Smooth muscle cell (in vitro differentiated cells): ENCODE results near the gene CCNK. TPM values are rescaled to one million over a fixed set of nuclear protein-coding genes. Genes with fewer than 3 reads are reported as not detected.

ENCODE experiments used
- DNase-seq: peaks from one replicate; lab custom pipeline; 2025; ENCODE audit not compliant: unreplicated experiment; lab: John Stamatoyannopoulos, UW
- H2AFZ ChIP-seq: fragments of 200-600 bp; sonication (generic); 2 replicates; pipeline ENCODE4 v1.6.0; 2016; ENCODE audit warnings: antibody characterized with exemption, low read depth, mild to moderate bottlenecking
- H3F3A ChIP-seq: fragments of 200-600 bp; sonication (generic); 2 replicates; pipeline ENCODE4 v1.6.0; 2017; ENCODE audit warnings: antibody characterized with exemption, low read depth
- H3K27ac ChIP-seq: fragments of 200-600 bp; sonication (generic); 2 replicates; pipeline ENCODE4 v1.5.1; 2016; ENCODE audit warnings: low read depth, mild to moderate bottlenecking
- H3K27me3 ChIP-seq: fragments of 200-600 bp; sonication (generic); 2 replicates; pipeline ENCODE4 v1.6.1; 2016; ENCODE audit warnings: low read depth, mild to moderate bottlenecking
- H3K36me3 ChIP-seq: fragments of 200-600 bp; sonication (generic); 2 replicates; pipeline ENCODE4 v1.5.1; 2016; ENCODE audit warnings: low read depth
- H3K4me1 ChIP-seq: fragments of 200-600 bp; sonication (generic); 2 replicates; pipeline ENCODE4 v1.5.1; 2016; ENCODE audit warnings: low read depth
- H3K4me2 ChIP-seq: fragments of 200-600 bp; sonication (generic); 2 replicates; pipeline ENCODE4 v1.6.0; 2016; ENCODE audit warnings: mild to moderate bottlenecking
- H3K4me3 ChIP-seq: fragments of 200-600 bp; sonication (generic); 2 replicates; pipeline ENCODE4 v1.5.1; 2016; ENCODE audit warnings: mild to moderate bottlenecking
- H3K79me2 ChIP-seq: fragments of 200-600 bp; sonication (generic); 2 replicates; pipeline ENCODE4 v1.6.0; 2016; ENCODE audit warnings: low read depth, mild to moderate bottlenecking
- H3K9ac ChIP-seq: fragments of 200-600 bp; sonication (generic); 2 replicates; pipeline ENCODE4 v1.6.0; 2016; ENCODE audit warnings: low read depth
- H3K9me3 ChIP-seq: fragments of 200-600 bp; sonication (generic); replicated peaks from 2 replicates; pipeline ENCODE4 v1.5.1; 2016; ENCODE audit warnings: low read depth
- H4K20me1 ChIP-seq: fragments of 200-600 bp; sonication (generic); 2 replicates; pipeline ENCODE4 v1.6.0; 2016; ENCODE audit warnings: low read depth
- WGBS: methylation state at CpG from one replicate; pipeline ENCODE4 v1.1.7; 2016; ENCODE audit warnings: low lambda C conversion rate; 5-methylcytosine and 5-hydroxymethylcytosine counted together
- polyA plus RNA-seq: library from polyadenylated mRNA; unstranded; fragments of >200 nt; fragmentation: Nextera tagmentation; extraction: Ambion mirVana; gene quantifications from 2 replicates; pipeline ENCODE4 v1.2.1, GENCODE V29; 2016
- total RNA-seq: library from RNA; depleted of rRNA; stranded (reverse); fragments of >200 nt; gene quantifications from 2 replicates; pipeline ENCODE4 v1.2.3, GENCODE V29; 2014
- TF ChIP-seq, protein P1 (sequence below): fragments of 200-600 bp; sonication (generic); IDR thresholded peaks from 2 replicates; pipeline ENCODE4 v1.5.1; 2017; ENCODE audit warnings: borderline replicate concordance, mild to moderate bottlenecking, antibody characterized with exemption; ENCODE audit not compliant: insufficient read depth, poor library complexity, severe bottlenecking

The CCNK gene
- total and polyA plus RNA-seq, 2 experiments from 2014 or later: 14.6 to 32.9 TPM

DNA sequence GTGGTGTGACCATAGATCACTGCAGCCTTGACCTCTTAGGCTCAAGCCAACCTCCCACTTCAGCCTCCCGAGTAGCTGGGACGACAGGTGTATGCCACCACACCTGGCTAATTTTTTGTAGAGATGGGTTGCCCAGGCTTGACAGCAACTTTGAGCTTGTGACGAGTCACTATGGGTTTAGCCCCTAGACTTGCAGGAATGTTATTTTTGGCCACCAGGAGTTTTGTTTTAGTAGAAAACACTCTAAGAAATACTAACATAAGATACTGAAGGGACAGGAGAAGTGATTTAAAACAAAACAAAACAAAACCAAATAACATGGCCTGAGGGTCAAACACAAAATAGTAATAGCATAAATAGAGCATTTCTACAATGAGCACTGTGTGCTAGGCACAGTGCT is 27.0 kb upstream of the CCNK start:
- H3F3A ChIP-seq: no peaks in the 10 kb centered on the region
- TF ChIP-seq, protein P1, sequence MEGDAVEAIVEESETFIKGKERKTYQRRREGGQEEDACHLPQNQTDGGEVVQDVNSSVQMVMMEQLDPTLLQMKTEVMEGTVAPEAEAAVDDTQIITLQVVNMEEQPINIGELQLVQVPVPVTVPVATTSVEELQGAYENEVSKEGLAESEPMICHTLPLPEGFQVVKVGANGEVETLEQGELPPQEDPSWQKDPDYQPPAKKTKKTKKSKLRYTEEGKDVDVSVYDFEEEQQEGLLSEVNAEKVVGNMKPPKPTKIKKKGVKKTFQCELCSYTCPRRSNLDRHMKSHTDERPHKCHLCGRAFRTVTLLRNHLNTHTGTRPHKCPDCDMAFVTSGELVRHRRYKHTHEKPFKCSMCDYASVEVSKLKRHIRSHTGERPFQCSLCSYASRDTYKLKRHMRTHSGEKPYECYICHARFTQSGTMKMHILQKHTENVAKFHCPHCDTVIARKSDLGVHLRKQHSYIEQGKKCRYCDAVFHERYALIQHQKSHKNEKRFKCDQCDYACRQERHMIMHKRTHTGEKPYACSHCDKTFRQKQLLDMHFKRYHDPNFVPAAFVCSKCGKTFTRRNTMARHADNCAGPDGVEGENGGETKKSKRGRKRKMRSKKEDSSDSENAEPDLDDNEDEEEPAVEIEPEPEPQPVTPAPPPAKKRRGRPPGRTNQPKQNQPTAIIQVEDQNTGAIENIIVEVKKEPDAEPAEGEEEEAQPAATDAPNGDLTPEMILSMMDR: no peak
- H3K27me3 ChIP-seq: no peaks in the 10 kb centered on the region
- H3K9me3 ChIP-seq: no peaks in the 10 kb centered on the region
- WGBS: 62% methylated on average over 3 of the region's 3 CpGs
- no peak overlapping the region for H3K4me2 ChIP-seq
- H2AFZ ChIP-seq: no peak overlapping the region
- H3K79me2 ChIP-seq: peaks cover 38% of the 10 kb centered on the region
- DNase-seq: no peak
- no peak overlapping the region for H3K4me3 ChIP-seq
- no peak overlapping the region for H3K27ac ChIP-seq
- no peaks in the 10 kb centered on the region for H3K4me1 ChIP-seq
- H3K36me3 ChIP-seq: peaks cover 9% of the 10 kb centered on the region
- H4K20me1 ChIP-seq: peaks cover 36% of the 10 kb centered on the region
- H3K9ac ChIP-seq: no peak overlapping the region

DNA sequence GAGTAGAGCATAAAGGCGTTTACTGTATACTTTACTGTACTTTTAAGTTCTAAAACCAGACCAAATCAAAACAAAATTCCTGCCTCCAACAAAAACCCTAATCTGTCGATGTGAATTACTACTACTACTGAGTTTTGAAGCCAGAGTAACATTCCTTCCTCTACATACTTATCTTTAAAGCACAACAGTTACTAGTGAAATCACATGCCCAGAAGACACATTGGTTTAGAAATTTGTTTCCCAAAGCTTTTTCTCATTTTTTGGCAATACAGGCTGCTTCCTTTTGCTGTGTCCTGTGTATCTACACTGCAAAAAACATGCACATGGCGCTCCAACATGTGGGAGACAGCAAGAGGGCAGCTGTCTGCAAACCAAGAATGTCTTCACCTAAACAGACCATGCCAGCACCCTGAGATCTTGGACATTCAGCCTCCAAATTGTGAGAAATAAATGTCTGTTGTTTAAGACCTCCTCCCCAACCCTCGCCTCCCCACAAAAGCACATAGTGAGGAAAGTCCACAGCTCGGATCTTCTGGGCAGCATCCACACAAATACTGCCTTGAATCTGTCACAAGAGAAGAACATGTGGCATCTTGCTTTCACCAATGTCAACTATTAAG is 21.6 kb upstream of the CCNK start:
- H3K27me3 ChIP-seq: no peaks in the 10 kb centered on the region
- H3K4me3 ChIP-seq: no peak overlapping the region
- H3K36me3 ChIP-seq: peaks cover 3% of the 10 kb centered on the region
- no peaks in the 10 kb centered on the region for H3K9me3 ChIP-seq
- DNase-seq: no peak
- peak overlapping the region; percentile 50 for H3K27ac ChIP-seq
- peaks cover 8% of the 10 kb centered on the region for H3F3A ChIP-seq
- peak overlapping the region; percentile 10 for H3K4me2 ChIP-seq
- no peak overlapping the region for H2AFZ ChIP-seq
- TF ChIP-seq, protein P1: no peak
- H4K20me1 ChIP-seq: peaks cover 37% of the 10 kb centered on the region
- H3K4me1 ChIP-seq: no peaks in the 10 kb centered on the region
- no peak overlapping the region for H3K9ac ChIP-seq
- H3K79me2 ChIP-seq: peaks cover 72% of the 10 kb centered on the region
- WGBS: 72% methylated on average over 5 of the region's 5 CpGs

DNA sequence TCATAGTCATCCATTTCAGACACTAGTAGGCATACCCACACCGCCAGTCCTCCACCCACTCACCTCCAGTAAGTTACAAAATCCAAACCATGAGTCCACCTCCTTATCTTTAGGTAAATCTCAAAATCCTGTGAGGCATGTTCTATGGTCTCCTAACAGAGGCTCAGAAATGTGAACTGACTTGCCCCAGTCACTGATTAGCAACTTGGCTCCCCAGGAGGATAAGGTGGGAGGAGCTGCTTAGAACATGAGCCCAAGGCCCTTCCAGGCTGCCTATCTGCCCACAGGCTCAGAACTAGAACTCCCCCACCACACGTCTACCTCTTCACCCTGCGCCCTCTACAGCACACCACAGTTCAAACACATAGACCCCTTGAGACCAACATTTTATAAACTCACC is 20.4 kb upstream of the CCNK start:
- Histone ChIP-seq H4K20me1 (peaks cover 41% of the 10 kb centered on the region), H3K4me3 (no peak overlapping the region), H3K4me2 (no peak overlapping the region), H3K9ac (no peak overlapping the region), H2AFZ (no peak overlapping the region), H3K79me2 (peaks cover 73% of the 10 kb centered on the region), H3K4me1 (no peaks in the 10 kb centered on the region), H3K27me3 (no peaks in the 10 kb centered on the region), H3K9me3 (no peaks in the 10 kb centered on the region), H3F3A (peaks cover 8% of the 10 kb centered on the region), H3K36me3 (peaks cover 3% of the 10 kb centered on the region), H3K27ac (peak overlapping the region; percentile 50)
- 67% methylated on average over 3 of the region's 3 CpGs for WGBS
- DNase-seq: no peak
- TF ChIP-seq, protein P1: no peak

DNA sequence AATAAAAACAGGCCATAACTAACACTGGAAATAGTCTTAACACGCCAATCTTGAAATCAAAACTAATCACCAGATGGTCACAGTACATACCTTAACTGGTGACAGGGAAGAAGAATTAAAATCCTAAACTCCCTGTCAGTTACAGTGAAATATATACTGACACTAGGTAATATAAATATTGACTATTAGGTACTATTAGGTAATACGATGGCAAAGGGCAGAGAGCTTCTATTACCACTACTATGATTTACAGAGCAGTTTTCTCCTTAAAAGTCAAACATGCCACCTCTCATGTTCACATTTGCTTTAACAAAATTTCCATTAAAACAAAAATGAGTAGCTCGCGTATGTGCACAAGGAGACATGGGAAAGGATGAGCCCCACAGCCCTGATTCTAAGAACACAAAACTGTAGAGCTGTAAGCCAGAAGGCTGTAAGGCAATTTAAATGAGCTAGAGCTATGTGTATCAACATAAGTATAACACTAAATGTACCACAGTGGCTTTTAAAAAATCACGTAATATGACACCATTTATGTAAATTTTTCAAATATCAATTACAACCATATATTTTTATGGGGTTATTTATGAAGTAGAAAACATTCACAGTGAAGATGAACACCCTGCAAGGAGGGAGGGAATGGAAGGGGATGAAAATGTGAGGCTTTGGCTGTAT is 19.7 kb upstream of the CCNK start:
- TF ChIP-seq, protein P1: no peak
- Histone ChIP-seq H2AFZ (no peak overlapping the region), H3K79me2 (peaks cover 73% of the 10 kb centered on the region), H3K4me3 (no peak overlapping the region), H3K4me2 (no peak overlapping the region), H3K27ac (peak overlapping the region; percentile 50), H4K20me1 (peaks cover 48% of the 10 kb centered on the region), H3F3A (peaks cover 8% of the 10 kb centered on the region), H3K4me1 (no peaks in the 10 kb centered on the region), H3K27me3 (no peaks in the 10 kb centered on the region), H3K36me3 (no peaks in the 10 kb centered on the region), H3K9me3 (no peaks in the 10 kb centered on the region), H3K9ac (no peak overlapping the region)
- WGBS: 95% methylated on average over 5 of the region's 5 CpGs
- DNase-seq: no peak
